Mesenteric fat pad (tissue), 1 donor: ENCODE results near the gene RNF150. TPM values are rescaled to one million over a fixed set of nuclear protein-coding genes. Genes with fewer than 3 reads are reported as not detected.
"Not testable (repeated sequence)": the region's sequence is repeated elsewhere in the genome, so short reads cannot be mapped to it uniquely, and the experiment has no call there.

Source experiments
- DNase-seq: peaks from one replicate; pipeline ENCODE4 v3.0.0-alpha.2; 2020; ENCODE audit warnings: low spot score
- total RNA-seq: library from RNA; stranded (reverse); fragmentation: NEBNext Ultra II Directional; extraction: Animal tissue kit (Norgen Biotek cat#: 25700); gene quantifications from one replicate; pipeline ENCODE4 v1.2.1, GENCODE V29; 2021
- donor health status: DM: yes; HTN: yes; CAD: no.

Gene RNF150
- total RNA-seq, 1 donor from 2014 or later: 17.4 TPM

- DNase-seq: no peak
Observed at GRCh38 chr4:141078871-141079270, 54.4 kb downstream of the RNF150 start.

GRCh38 chr4:141077611-141078225, 55.6 kb downstream of the RNF150 start:
- no peak for DNase-seq

- no peak for DNase-seq
Observed at GRCh38 chr4:141075553-141075952, 57.7 kb downstream of the RNF150 start.

- DNase-seq: no peak
Observed at GRCh38 chr4:141074098-141074878, 59.0 kb downstream of the RNF150 start.

GRCh38 chr4:141066690-141067089, 66.6 kb downstream of the RNF150 start:
- DNase-seq: no peak

- DNase-seq: no peak
Observed at GRCh38 chr4:141065872-141066271, 67.4 kb downstream of the RNF150 start.

- DNase-seq: no peak
Observed at GRCh38 chr4:141062651-141063050, 70.6 kb downstream of the RNF150 start.

- no peak for DNase-seq
Observed at GRCh38 chr4:141058591-141059512, 74.4 kb downstream of the RNF150 start.

GRCh38 chr4:141057582-141057981, 75.7 kb downstream of the RNF150 start:
- no peak for DNase-seq

- no peak for DNase-seq
Observed at GRCh38 chr4:141056473-141056872, 76.8 kb downstream of the RNF150 start.

- no peak for DNase-seq
Observed at GRCh38 chr4:141054446-141054845, 78.8 kb downstream of the RNF150 start.

- DNase-seq: not testable (repeated sequence)
Observed at GRCh38 chr4:141050999-141051398, 82.3 kb downstream of the RNF150 start.

GRCh38 chr4:141047228-141047884, 85.9 kb downstream of the RNF150 start:
- no peak for DNase-seq

- no peak for DNase-seq
Observed at GRCh38 chr4:141046255-141046654, 87.0 kb downstream of the RNF150 start.

GRCh38 chr4:141045848-141046247, 87.4 kb downstream of the RNF150 start:
- no peak for DNase-seq

- no peak for DNase-seq
Observed at GRCh38 chr4:141041021-141041476, 92.2 kb downstream of the RNF150 start.

- no peak for DNase-seq
Observed at GRCh38 chr4:141039156-141039555, 94.1 kb downstream of the RNF150 start.

GRCh38 chr4:141038428-141038827, 94.8 kb downstream of the RNF150 start:
- no peak for DNase-seq

GRCh38 chr4:141037446-141037845, 95.8 kb downstream of the RNF150 start:
- DNase-seq: no peak

GRCh38 chr4:141036786-141037185, 96.5 kb downstream of the RNF150 start:
- no peak for DNase-seq

GRCh38 chr4:141035920-141036319, 97.3 kb downstream of the RNF150 start:
- DNase-seq: no peak
